ENCODE results near the gene ZYG11A. TPM values are rescaled to one million over a fixed set of nuclear protein-coding genes. Genes with fewer than 3 reads are reported as not detected.

The ZYG11A gene
- polyA plus RNA-seq, 2 of the 4 experiments (the other 2 are of a cell fraction) = 2.6 to 4.8 TPM

DNA sequence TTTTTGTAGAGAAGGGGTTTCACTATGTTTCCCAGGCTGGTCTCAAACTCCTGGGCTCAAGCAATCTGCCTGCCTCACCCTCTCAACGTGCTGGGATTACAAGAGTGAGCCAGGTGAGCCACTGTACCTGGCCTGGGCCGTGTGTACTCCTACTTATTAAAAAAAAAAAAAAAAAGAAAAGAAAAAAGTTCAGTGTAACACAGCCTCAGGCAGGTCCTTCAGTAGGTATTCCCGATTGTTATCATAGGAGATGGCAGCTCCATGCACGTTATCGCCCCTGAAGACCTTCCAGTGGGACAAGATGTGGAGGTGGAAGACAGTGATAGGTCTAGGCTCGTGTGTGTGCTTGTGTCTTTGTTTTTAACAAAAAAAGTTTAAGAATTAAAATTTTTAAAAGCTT, 75.6 kb downstream of the ZYG11A start:
- 86% methylated on average over 6 of the region's 6 CpGs for WGBS (ENCODE audit: missing lambda C conversion rate)
- ChIA-PET POLR2A (no interaction called here), CTCF (interaction anchor here (1.2 kb wide), 1 partner anchor 84 kb away, joined by 3 read pairs; no protein-coding TSS in a partner anchor)
- Histone ChIP-seq H3K4me1 (peaks cover 5% of the 10 kb centered on the region; the same call in 1 of the 3 replicates), H3K4me2 (no peak overlapping the region), H3K4me3 (no peak overlapping the region), H3K27ac (no peak overlapping the region), H3K9me3 (no peaks in the 10 kb centered on the region)
- FAIRE-seq (no peak), ATAC-seq (no peak), DNase-seq (ENCODE audit: low read depth in 1 of 2, low spot score in 1 of 2) (no peak)
- TF ChIP-seq POLR2AphosphoS2 (conservative IDR thresholded peaks at IDR 0.05; ENCODE audit: low read length) = no peak
- TF ChIP-seq, protein P1, sequence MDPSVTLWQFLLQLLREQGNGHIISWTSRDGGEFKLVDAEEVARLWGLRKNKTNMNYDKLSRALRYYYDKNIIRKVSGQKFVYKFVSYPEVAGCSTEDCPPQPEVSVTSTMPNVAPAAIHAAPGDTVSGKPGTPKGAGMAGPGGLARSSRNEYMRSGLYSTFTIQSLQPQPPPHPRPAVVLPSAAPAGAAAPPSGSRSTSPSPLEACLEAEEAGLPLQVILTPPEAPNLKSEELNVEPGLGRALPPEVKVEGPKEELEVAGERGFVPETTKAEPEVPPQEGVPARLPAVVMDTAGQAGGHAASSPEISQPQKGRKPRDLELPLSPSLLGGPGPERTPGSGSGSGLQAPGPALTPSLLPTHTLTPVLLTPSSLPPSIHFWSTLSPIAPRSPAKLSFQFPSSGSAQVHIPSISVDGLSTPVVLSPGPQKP (IDR thresholded peaks at IDR 0.05; ENCODE audit: low read depth, low read length) = no peak
- no peak for TF ChIP-seq CBX2 (IDR thresholded peaks at IDR 0.05; ENCODE audit: borderline replicate concordance, low read depth)
- TF ChIP-seq CHD2 (IDR thresholded peaks at IDR 0.05; ENCODE audit: low read length, partially characterized antibody) = no peak
- TF ChIP-seq HOXB13 (CRISPR knock-in tag; IDR thresholded peaks at IDR 0.05; ENCODE audit: low read depth) = no peak
- no peak for TF ChIP-seq MAFK (IDR thresholded peaks at IDR 0.05; ENCODE audit: partially characterized antibody)
- TF ChIP-seq EHF (CRISPR knock-in tag; IDR thresholded peaks at IDR 0.05) = no peak
- TF ChIP-seq GATA3 (IDR thresholded peaks at IDR 0.05; ENCODE audit: borderline replicate concordance) = no peak
- TF ChIP-seq TP53 (CRISPR knock-in tag; IDR thresholded peaks at IDR 0.05) = no peak

DNA sequence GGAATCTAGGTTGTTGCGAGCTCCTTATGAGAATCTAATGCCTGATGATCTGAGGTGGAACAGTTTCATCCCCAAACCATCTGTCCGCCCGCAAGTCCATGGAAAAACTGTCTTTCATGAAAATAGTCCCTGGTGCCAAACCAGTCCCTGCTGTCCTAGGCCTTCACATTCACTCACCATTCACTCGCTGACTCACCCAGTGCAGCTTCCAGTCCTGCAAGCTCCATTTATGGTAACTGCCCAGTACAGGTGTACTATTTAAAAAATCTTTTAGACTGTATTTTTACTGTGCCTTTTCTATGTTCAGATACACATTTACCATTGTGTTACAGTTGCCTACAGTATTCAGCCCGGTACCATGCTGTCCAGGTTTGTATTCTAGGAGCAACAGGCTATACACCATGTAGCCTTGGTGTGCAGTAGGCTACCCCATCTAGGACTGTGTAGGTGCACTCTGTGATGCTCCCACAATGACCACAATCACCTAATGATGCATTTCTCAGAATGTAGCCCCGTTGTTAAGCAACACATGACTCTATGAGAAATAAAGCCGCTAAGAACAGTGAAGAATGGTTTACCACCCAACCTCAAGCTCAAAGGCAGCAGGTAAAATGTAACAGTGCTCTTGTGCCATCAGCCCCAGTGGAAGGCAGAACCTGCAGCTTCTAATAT, 76.6 kb downstream of the ZYG11A start:
- TF ChIP-seq, protein P2, sequence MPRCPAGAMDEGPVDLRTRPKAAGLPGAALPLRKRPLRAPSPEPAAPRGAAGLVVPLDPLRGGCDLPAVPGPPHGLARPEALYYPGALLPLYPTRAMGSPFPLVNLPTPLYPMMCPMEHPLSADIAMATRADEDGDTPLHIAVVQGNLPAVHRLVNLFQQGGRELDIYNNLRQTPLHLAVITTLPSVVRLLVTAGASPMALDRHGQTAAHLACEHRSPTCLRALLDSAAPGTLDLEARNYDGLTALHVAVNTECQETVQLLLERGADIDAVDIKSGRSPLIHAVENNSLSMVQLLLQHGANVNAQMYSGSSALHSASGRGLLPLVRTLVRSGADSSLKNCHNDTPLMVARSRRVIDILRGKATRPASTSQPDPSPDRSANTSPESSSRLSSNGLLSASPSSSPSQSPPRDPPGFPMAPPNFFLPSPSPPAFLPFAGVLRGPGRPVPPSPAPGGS (IDR thresholded peaks at IDR 0.05) = no peak
- TF ChIP-seq TP53 (CRISPR knock-in tag; IDR thresholded peaks at IDR 0.05) = no peak
- Histone ChIP-seq H3K4me3 (no peak overlapping the region), H3K27ac (no peak overlapping the region), H3K4me1 (peaks cover 5% of the 10 kb centered on the region; the same call in 1 of the 3 replicates), H3K9me3 (no peaks in the 10 kb centered on the region), H3K4me2 (no peak overlapping the region)
- CTCF ChIA-PET = interaction anchor here (1.2 to 1.5 kb wide), 2 partner anchors 38 to 85 kb away, joined by 3 read pairs; no protein-coding TSS in a partner anchor
- ATAC-seq (no peak), DNase-seq (ENCODE audit: low read depth in 1 of 2, low spot score in 1 of 2) (no peak), FAIRE-seq (no peak)
- POLR2A ChIA-PET = interaction anchor here (0.6 kb wide), 1 partner anchor 8 kb away, joined by 4 read pairs; the partner anchor contains the start of gene SCP2
- 95% methylated on average over 7 of the region's 7 CpGs for WGBS (ENCODE audit: missing lambda C conversion rate)

DNA sequence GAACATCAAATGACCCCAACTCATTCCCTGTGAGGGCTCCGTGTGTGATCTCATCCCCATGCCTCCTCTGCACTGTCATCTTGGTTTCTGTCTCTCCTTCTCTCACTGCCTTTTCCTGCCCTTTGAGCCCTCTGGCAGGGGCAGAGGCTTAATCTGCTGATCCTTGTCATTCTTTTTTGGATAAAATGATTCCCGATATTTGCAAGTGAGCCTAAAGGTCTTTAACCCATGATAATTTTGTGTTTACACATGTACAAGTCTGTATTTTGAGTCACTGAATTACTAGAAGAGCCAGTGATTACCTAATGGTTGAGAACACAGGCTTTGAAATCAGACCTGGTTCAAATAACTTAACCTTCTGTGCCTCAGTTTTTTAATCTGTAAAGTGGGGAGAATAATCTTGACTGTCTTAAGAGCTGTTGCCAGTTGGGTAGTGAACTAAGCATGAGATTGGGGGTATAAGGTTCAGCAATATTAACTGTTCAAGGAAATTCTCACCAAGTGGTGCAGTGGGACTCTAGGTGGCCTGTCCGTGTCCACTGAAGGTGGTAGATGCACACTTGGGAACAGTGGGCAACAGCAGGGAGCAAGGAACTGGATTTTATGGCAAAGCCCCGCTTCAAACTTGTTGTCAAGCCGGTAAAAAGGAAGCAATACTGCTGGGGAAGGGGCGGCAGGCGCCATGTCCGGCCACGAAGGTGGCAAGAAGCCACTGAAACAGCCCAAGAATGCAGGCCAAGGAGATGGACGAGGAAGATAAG, 77.3 kb downstream of the ZYG11A start:
- CTCF ChIA-PET = interaction anchor here (1.5 to 2.5 kb wide), 2 partner anchors 38 to 269 kb away, joined by 3 to 9 read pairs; no protein-coding TSS in a partner anchor
- WGBS (ENCODE audit: missing lambda C conversion rate) = 92% methylated on average over 10 of the region's 10 CpGs
- FAIRE-seq (no peak), ATAC-seq (no peak), DNase-seq (ENCODE audit: low read depth in 1 of 2, low spot score in 1 of 2) (no peak)
- H3K4me3 ChIP-seq = no peak overlapping the region
- POLR2A ChIA-PET = no interaction called here
- no peaks in the 10 kb centered on the region for H3K9me3 ChIP-seq
- H3K4me1 ChIP-seq = peaks cover 5% of the 10 kb centered on the region; the same call in 1 of the 3 replicates
- no peak overlapping the region for H3K4me2 ChIP-seq
- no peak overlapping the region for H3K27ac ChIP-seq
- TF ChIP-seq HOXA7 (CRISPR knock-in tag; IDR thresholded peaks at IDR 0.05) = no peak
- TF ChIP-seq JUNB (IDR thresholded peaks at IDR 0.05) = no peak
- TF ChIP-seq, protein P1 (IDR thresholded peaks at IDR 0.05; ENCODE audit: low read depth, low read length) = no peak
- no peak for TF ChIP-seq TFCP2L1 (CRISPR knock-in tag; IDR thresholded peaks at IDR 0.05)
- no peak for TF ChIP-seq MAFK (IDR thresholded peaks at IDR 0.05; ENCODE audit: partially characterized antibody)
- TF ChIP-seq SMC3 (IDR thresholded peaks at IDR 0.05) = no peak
- TF ChIP-seq, protein P2 (IDR thresholded peaks at IDR 0.05) = no peak
- TF ChIP-seq, protein P3, sequence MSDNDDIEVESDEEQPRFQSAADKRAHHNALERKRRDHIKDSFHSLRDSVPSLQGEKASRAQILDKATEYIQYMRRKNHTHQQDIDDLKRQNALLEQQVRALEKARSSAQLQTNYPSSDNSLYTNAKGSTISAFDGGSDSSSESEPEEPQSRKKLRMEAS (IDR thresholded peaks at IDR 0.05) = no peak
- no peak for TF ChIP-seq POLR2AphosphoS2 (conservative IDR thresholded peaks at IDR 0.05; ENCODE audit: low read length)
- no peak for TF ChIP-seq ZC3H11A (IDR thresholded peaks at IDR 0.05)
- TF ChIP-seq HEYL (CRISPR knock-in tag; IDR thresholded peaks at IDR 0.05) = no peak
- TF ChIP-seq, protein P4, sequence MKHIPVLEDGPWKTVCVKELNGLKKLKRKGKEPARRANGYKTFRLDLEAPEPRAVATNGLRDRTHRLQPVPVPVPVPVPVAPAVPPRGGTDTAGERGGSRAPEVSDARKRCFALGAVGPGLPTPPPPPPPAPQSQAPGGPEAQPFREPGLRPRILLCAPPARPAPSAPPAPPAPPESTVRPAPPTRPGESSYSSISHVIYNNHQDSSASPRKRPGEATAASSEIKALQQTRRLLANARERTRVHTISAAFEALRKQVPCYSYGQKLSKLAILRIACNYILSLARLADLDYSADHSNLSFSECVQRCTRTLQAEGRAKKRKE (CRISPR knock-in tag; IDR thresholded peaks at IDR 0.05; ENCODE audit: low read depth) = no peak
- TF ChIP-seq CHD4 (IDR thresholded peaks at IDR 0.05; ENCODE audit: borderline replicate concordance) = no peak
- no peak for TF ChIP-seq FOSL2 (IDR thresholded peaks at IDR 0.05)
- TF ChIP-seq FOSL2 (CRISPR knock-in tag; IDR thresholded peaks at IDR 0.05) = no peak
- no peak for TF ChIP-seq RNF2 (IDR thresholded peaks at IDR 0.05; ENCODE audit: borderline replicate concordance, low read depth)
- no peak for TF ChIP-seq EP300 (IDR thresholded peaks at IDR 0.05)
- TF ChIP-seq, protein P5, sequence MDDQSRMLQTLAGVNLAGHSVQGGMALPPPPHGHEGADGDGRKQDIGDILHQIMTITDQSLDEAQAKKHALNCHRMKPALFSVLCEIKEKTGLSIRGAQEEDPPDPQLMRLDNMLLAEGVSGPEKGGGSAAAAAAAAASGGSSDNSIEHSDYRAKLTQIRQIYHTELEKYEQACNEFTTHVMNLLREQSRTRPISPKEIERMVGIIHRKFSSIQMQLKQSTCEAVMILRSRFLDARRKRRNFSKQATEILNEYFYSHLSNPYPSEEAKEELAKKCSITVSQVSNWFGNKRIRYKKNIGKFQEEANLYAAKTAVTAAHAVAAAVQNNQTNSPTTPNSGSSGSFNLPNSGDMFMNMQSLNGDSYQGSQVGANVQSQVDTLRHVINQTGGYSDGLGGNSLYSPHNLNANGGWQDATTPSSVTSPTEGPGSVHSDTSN (IDR thresholded peaks at IDR 0.05) = no peak
- TF ChIP-seq CEBPB (IDR thresholded peaks at IDR 0.05) = no peak

Measured in A549 (cell line).